HEK293 (cell line): ENCODE data around the gene B4GALNT1.

Experiments used
- CTCF ChIA-PET: fragments of 350-600 bp; formaldehyde crosslinking; extraction: SDS; loops from one replicate; lab custom pipeline; 2021; ENCODE audit warnings: antibody characterized with exemption; lab: Yijun Ruan, JAX
- POLR2A ChIA-PET: fragments of 300-600 bp; formaldehyde crosslinking; extraction: SDS; loops from one replicate; lab custom pipeline; 2020; ENCODE audit warnings: antibody characterized with exemption, inconsistent platforms; lab: Yijun Ruan, JAX
- H3K27ac ChIP-seq: fragments of 200-500 bp; sonication (Bioruptor generic); 2 replicates; pipeline ENCODE4 v1.5.1; 2014; ENCODE audit warnings: low read depth, low read length, control low read depth, inconsistent platforms; ENCODE audit errors: extremely low read depth
- H3K36me3 ChIP-seq, 2 experiments: fragments of 200-500 bp in 1 of 2; sonication (Bioruptor generic) in 1 of 2; 1 replicate in 1 of 2; 2 replicates in 1 of 2; pipeline ENCODE4 v1.5.1; 2014 to 2017; ENCODE audit warnings: inconsistent platforms in 2 of 2, low read length in 2 of 2; ENCODE audit not compliant: control insufficient read depth in 2 of 2, insufficient read depth in 1 of 2
- H3K4me1 ChIP-seq: fragments of 200-500 bp; sonication (Bioruptor generic); 2 replicates; pipeline ENCODE4 v1.5.1; 2014; ENCODE audit warnings: mild to moderate bottlenecking, low read length, inconsistent platforms; ENCODE audit not compliant: control insufficient read depth, insufficient read depth
- H3K4me3 ChIP-seq: 2 replicates; pipeline ENCODE4 v1.5.1; 2011; ENCODE audit warnings: low read depth, mild to moderate bottlenecking, control low read depth, low read length, moderate library complexity
- H3K9me3 ChIP-seq: fragments of 200-500 bp; sonication (Bioruptor generic); 2 replicates; pipeline ENCODE4 v1.5.1; 2014; ENCODE audit warnings: low read depth, low read length, inconsistent platforms; ENCODE audit not compliant: control insufficient read depth, insufficient read depth
- GFI1B ChIP-seq: fragments of 450-650 bp; formaldehyde crosslinking; IDR thresholded peaks from 2 replicates; pipeline ENCODE4 v1.5.1; 2016; ENCODE audit warnings: missing biosample characterization, missing genetic modification characterization
- KLF1 ChIP-seq: fragments of 450-650 bp; formaldehyde crosslinking; IDR thresholded peaks from 2 replicates; pipeline ENCODE4 v1.5.1; 2016; ENCODE audit warnings: missing biosample characterization, missing genetic modification characterization
- MZF1 ChIP-seq: fragments of 450-650 bp; formaldehyde crosslinking; IDR thresholded peaks from 2 replicates; pipeline ENCODE4 v1.5.1; 2017; ENCODE audit warnings: missing biosample characterization, missing genetic modification characterization, borderline replicate concordance
- PRDM6 ChIP-seq: fragments of 450-650 bp; formaldehyde crosslinking; IDR thresholded peaks from 2 replicates; pipeline ENCODE4 v1.5.1; 2017; ENCODE audit warnings: missing biosample characterization, missing genetic modification characterization
- SCRT2 ChIP-seq: fragments of 450-650 bp; formaldehyde crosslinking; IDR thresholded peaks from 2 replicates; pipeline ENCODE4 v1.5.1; 2016; ENCODE audit warnings: missing biosample characterization, missing genetic modification characterization
- TSHZ1 ChIP-seq: fragments of 450-650 bp; formaldehyde crosslinking; IDR thresholded peaks from 2 replicates; pipeline ENCODE4 v1.5.1; 2016; ENCODE audit warnings: missing biosample characterization, missing genetic modification characterization, borderline replicate concordance
- ZBTB48 ChIP-seq: fragments of 450-650 bp; formaldehyde crosslinking; IDR thresholded peaks from 2 replicates; pipeline ENCODE4 v1.5.1; 2016; ENCODE audit warnings: missing biosample characterization, missing genetic modification characterization
- ZNF148 ChIP-seq: fragments of 450-650 bp; formaldehyde crosslinking; IDR thresholded peaks from 2 replicates; pipeline ENCODE4 v1.5.0; 2017; ENCODE audit warnings: missing biosample characterization, missing genetic modification characterization, borderline replicate concordance
- ZNF202 ChIP-seq: fragments of 450-650 bp; formaldehyde crosslinking; IDR thresholded peaks from 2 replicates; pipeline ENCODE4 v1.5.1; 2016; ENCODE audit warnings: missing biosample characterization, missing genetic modification characterization, borderline replicate concordance
- ZNF280D ChIP-seq: fragments of 450-650 bp; formaldehyde crosslinking; IDR thresholded peaks from 2 replicates; pipeline ENCODE4 v1.5.1; 2016; ENCODE audit warnings: missing biosample characterization, missing genetic modification characterization
- ZNF341 ChIP-seq: fragments of 450-650 bp; formaldehyde crosslinking; IDR thresholded peaks from 2 replicates; pipeline ENCODE4; 2016; ENCODE audit warnings: low read depth, missing biosample characterization, missing genetic modification characterization
- ZNF426 ChIP-seq: fragments of 450-650 bp; formaldehyde crosslinking; IDR thresholded peaks from 2 replicates; pipeline ENCODE4 v1.5.1; 2017; ENCODE audit warnings: missing biosample characterization, missing genetic modification characterization, mild to moderate bottlenecking, inconsistent platforms, moderate library complexity
- ZNF518A ChIP-seq: fragments of 450-650 bp; formaldehyde crosslinking; conservative IDR thresholded peaks from 2 replicates; pipeline ENCODE4 v1.5.1; 2016; ENCODE audit warnings: low read depth, missing biosample characterization, missing genetic modification characterization
- ZNF544 ChIP-seq: fragments of 450-650 bp; formaldehyde crosslinking; IDR thresholded peaks from 2 replicates; pipeline ENCODE4 v1.5.0; 2017; ENCODE audit warnings: missing biosample characterization, missing genetic modification characterization
- ZNF596 ChIP-seq: fragments of 450-650 bp; IDR thresholded peaks from 2 replicates; pipeline ENCODE4 v1.5.0; 2018; ENCODE audit warnings: missing biosample characterization, mild to moderate bottlenecking, missing genetic modification characterization, moderate library complexity

B4GALNT1 gene

GRCh38 chr12:57582440-57582839, 50.6 kb downstream of the B4GALNT1 start (continued):
- no peak for TF ChIP-seq ZNF280D (tag by site-specific recombination)
- TF ChIP-seq KLF1 (tag by site-specific recombination), result no peak
- TF ChIP-seq TSHZ1, result no peak
- TF ChIP-seq ZNF544 (tag by site-specific recombination), result no peak

- H3K36me3 ChIP-seq, result peaks cover 6 to 48% of the 10 kb centered on the region in 2 experiments; a peak in 2 of 3 replicates
Observed at GRCh38 chr12:57581802-57582201, 51.2 kb downstream of the B4GALNT1 start.

More at GRCh38 chr12:57581802-57582201, 51.2 kb downstream of the B4GALNT1 start:
- Histone ChIP-seq H3K27ac (no peak overlapping the region), H3K4me1 (no peaks in the 10 kb centered on the region), H3K9me3 (no peaks in the 10 kb centered on the region), H3K4me3 (no peak overlapping the region)
- ChIA-PET CTCF (interaction anchor here (0.6 to 6.6 kb wide), 16 partner anchors 10 to 890 kb away, joined by 3 to 113 read pairs (median 5); partner anchors contain the start of genes B4GALNT1 and MBD6), POLR2A (interaction anchor here (0.6 kb wide), 1 partner anchor 11 kb away, joined by 4 read pairs; no protein-coding TSS in a partner anchor)
- TF ChIP-seq ZNF341 (tag by site-specific recombination) (no peak), ZNF426 (tag by site-specific recombination) (no peak), ZNF518A (tag by site-specific recombination) (no peak), ZNF202 (no peak), GFI1B (no peak), ZNF596 (tag by site-specific recombination) (no peak), PRDM6 (tag by site-specific recombination) (no peak), MZF1 (tag by site-specific recombination) (no peak), ZBTB48 (no peak), ZNF148 (no peak), SCRT2 (no peak)
